NCI-H446 treated with DMSO at 0.1 percent for 48 hours (cell line): ENCODE results near the gene HIVEP3.

Experiments
- DNase-seq: peaks from one replicate; lab custom pipeline; 2025; lab: John Stamatoyannopoulos, UW

The HIVEP3 gene

DNA sequence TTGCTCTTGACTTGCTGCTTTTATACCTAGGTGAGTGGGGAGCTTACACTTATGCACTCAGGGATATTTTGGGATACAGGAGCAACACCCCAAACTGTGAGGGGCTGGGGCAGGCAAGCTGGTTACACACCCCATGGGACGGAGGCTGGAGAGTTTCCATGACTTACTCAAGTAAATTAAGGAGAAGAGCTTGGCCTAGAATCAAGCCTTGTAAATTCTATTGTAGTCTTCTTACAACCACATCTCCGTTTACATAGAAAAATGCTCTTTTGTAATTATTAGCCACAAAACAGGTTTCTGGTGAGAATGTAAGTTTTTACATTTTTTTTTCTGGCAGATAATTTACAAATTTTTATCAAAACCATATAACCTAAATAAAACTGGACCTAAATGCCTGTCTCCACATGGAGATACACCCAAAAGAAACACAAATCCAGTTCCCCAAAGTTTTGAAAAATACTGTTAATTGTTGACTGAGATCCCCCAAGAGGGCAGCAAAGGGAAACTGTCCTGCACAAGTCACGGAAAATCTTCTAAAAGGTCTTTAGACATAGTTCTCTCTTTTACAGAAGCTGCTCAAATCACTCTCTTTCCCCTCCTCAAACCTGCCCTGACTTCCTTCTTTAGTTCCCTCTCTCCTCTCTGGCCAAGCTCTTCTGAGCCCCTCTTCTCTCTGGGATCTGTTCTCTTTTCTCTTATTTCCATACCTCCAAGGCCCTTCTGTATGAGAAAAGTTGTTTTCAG is 134.0 kb downstream of the HIVEP3 start:
- DNase-seq: no peak

GRCh38 chr1:41783189-41783639 is 135.5 kb downstream of the HIVEP3 start:
- no peak for DNase-seq

DNA sequence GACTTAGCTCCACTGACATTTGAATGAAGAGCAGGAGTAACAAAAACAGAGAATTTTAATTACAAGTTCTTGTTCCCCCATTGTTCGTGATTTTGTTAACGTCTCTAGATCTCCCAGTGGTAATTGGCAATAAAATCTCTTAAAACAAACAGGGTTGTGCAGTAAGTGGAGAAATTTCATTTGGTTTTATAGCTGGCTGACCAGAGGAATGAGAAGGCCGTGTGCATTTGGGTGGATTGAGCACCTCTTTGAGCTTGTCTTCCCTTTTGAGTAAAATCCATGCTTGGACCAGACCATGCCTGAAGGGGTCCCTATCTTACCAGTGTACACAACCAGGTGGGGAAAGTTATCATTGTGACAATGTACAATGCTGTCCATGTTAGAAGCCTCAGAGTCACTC is 137.8 kb downstream of the HIVEP3 start:
- no peak for DNase-seq

- DNase-seq: no peak
Measured at GRCh38 chr1:41780322-41780721, 138.4 kb downstream of the HIVEP3 start.

- DNase-seq: no peak
Measured at GRCh38 chr1:41779360-41779759, 139.4 kb downstream of the HIVEP3 start.

GRCh38 chr1:41777695-41778094 is 141.0 kb downstream of the HIVEP3 start:
- no peak for DNase-seq

DNA sequence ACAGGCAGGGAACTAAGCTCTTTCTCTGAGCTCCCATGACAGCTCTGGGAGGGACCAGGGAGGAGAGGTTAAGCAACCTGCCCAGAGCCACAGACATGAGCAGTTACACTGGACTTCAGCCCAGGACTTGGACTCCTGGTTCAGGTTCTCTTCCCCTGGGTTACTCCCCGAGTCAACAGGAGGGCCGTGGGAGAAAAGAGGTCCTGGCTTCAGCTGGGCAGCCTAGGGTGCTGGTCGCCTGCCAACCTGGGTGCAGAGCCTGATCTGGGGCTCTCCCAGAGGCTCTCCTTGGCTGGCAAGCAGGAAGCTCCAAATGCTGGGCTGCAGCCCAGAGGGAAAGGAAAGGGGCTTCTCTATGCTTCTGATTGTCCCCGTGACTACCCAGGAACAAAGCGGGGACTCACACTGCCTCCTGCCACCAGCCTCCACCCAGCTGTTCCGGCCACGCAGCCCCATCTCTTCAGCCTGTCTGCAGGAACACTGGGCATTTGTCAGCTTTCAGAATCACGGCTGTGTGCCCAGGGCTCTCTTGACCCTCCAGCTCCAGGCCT is 141.8 kb downstream of the HIVEP3 start:
- DNase-seq: no peak

GRCh38 chr1:41775956-41776585 is 142.7 kb downstream of the HIVEP3 start:
- DNase-seq: no peak

GRCh38 chr1:41774471-41774990 is 144.2 kb downstream of the HIVEP3 start:
- DNase-seq: no peak

DNA sequence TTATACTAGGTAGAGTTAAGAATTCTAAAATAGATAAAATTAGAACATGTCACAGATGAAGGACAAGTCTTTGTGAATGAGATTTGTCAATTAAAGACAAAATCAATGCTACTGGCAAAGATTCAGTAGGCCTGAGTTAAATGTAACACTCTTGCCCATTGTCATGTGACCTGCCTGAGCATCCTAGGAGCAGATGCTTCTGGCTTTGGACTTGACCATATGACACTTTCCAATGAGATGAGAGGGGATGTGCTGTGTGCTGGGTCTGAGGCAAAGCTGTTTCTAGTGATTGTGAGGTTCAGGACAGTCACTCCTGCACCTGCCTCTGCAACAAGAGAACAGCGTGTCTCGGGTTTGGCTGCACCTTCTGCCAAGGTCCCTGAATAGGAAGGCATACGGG is 144.9 kb downstream of the HIVEP3 start:
- DNase-seq: no peak

GRCh38 chr1:41773144-41773591 is 145.6 kb downstream of the HIVEP3 start:
- no peak for DNase-seq

DNA sequence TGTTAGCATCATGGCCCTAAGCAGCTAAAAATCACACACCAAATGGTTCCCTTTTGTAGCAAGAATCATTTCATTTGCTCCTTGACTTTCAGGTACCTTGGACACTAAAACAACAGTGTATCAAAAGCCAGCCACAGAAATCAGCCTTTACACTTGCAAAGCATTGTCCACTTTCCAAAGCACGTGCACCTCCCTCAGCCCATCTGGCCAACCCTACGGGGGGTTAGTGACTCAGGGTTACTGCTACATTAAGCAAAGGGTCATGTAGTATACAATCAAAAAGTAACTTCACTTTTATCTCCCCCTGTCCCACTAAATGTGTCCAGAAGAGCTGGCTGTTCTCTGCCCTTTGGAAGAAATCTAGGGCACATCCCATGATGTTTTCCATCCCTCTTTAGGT is 149.7 kb downstream of the HIVEP3 start:
- DNase-seq: no peak

GRCh38 chr1:41768583-41768982 is 150.1 kb downstream of the HIVEP3 start:
- DNase-seq: no peak

DNA sequence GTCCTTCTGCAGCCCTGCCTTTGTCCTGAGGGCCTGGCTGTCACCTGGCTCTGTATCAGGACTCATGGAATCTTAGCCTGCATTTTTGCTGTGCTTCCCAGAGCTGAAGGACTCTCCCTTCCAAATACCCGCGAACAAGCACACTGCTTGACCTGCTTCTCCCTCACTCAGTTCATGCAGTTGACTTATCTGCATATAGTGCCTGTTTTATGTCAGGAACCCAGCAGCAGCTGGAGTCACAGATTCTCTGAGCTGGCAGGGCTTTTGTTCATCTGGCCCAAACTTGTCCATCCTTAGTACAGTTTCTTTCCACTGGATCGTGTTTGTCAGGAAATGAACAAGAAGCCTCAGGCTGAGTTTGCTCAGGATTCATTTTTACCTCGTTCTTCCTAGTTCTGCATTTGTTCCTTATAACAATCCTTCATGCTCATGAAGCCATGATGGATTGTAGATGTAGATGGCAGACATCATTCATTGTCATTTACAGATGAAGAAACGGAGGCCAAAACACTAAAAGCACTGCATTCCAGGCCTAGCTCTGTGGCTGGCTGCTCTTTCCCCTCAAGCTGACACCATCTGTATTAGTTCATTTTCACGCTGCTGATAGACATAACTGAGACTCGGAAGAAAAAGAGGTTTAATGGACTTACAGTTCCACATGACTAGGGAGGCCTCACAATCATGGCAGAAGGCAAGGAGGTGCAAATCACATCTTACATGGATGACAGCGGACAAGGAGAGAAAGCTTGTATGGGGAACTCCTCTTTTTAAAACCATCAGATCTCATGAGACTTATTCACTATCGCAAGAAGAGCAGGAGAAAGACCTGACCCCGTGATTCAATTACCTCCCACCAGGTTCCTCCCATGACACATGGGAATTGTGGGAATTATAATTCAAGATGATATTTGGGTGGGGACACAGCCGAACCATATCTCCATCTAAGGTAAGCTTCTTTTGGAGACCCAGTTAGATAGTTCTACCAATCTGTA is 150.9 kb downstream of the HIVEP3 start:
- DNase-seq: no peak

- DNase-seq: no peak
Measured at GRCh38 chr1:41766546-41766945, 152.2 kb downstream of the HIVEP3 start.

DNA sequence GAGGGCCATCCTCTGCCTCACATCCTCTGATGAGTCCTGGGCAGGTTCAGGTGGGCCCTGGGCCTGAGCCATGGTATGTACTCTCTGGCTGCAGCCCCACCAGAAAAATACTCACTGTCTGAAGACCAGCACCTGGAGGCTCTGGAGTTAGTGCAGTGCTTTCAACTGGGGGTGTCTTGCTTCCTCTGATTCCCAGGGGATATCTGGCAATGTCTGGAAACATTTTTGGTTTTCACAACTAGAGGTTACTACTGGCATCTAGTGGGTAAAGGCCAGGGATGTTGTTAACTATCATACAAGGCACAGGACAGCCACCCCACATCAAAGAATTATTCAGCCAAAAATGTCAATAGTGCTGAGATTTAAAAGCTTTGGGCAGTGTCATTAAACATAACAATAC is 152.7 kb downstream of the HIVEP3 start:
- DNase-seq: no peak

GRCh38 chr1:41765152-41765551 is 153.6 kb downstream of the HIVEP3 start:
- DNase-seq: no peak

DNA sequence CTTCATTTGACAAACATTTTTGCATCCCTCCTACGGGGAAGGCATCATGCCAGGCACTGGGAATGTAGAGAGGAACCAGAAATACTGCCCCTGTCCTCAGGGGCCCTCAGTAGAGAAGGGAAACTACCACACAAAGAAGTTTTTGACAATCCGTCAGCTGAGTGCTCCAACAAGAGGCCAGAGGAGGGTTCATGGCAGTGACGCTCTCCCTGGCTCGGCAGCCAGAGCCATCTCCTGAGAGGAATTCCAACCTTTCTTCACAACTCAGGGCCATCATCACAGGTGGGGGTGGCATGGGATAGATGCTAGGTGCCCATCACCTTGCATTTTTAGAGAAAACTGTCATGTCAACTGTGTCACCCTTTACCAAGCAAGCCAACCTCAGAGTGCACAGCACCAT is 154.1 kb downstream of the HIVEP3 start:
- DNase-seq: no peak

DNA sequence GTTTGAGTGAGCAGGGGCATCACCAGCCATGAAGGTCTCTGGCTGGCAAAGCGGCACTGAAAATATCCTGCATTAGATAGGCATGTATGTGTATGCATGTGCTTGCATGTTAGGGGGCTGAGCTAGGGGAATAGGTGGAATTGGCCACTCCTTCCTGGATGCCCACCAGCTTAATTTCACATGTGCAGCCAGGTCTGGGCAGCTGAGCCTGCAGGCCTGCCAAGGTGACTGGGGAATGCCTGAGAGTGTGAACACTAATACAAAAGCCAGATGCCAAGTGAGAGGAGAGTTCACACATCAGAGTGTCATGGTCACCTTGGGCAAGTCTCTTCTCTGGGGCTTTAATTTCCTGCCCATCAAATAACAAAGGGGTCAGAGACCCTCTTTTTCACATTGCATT is 155.9 kb downstream of the HIVEP3 start:
- DNase-seq: no peak

DNA sequence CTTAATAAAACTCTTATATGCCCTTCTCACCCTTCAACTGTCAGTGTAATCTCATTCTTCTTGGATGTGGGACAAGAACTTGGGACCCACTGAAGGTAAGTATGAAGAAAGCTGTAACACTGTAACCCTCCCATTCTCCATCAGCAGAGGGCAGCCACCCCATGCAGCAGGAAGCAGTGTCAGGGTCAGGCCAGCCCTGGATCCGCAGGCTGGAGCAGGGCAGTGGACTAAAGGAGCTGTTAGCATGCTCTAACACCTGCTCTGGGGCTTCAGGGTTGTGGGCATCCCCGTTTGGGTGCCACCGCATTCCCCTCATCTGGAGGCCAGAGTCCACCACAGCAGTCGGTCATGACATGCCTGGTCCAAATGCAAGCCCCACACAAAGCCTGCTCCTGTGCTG is 156.5 kb downstream of the HIVEP3 start:
- no peak for DNase-seq

DNA sequence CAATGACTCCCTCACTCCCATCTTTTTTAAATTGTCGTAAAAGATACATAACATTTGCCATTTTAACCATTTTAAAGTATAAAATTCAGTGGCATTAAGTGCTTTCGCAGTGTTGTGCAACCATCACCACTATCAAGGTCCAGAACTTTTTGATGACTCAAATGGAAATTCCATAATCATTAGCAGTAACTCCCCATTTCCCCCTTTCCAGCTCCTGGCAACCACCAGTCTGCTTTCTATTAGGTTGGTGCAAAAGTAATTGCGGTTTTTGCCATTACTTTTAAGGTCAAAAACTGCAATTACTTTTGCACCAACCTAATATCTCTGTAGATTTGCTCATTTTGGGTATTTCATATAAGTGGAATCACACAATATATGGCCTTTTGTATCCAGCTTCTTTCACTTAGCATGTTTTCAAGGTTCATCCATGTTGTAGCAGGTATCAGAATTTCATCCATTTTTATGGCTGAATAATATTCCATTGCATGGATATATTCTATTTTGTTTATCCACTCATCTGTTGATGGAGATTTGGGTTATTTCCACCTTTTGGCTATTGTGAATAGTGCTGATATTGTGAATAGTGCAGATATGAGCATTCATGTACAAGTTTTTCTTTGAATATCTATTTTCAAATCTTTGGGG is 159.7 kb downstream of the HIVEP3 start:
- no peak for DNase-seq
